A673 (cell line): ENCODE measurements around the gene SCN9A. TPM values are rescaled to one million over a fixed set of nuclear protein-coding genes. Genes with fewer than 3 reads are reported as not detected.

Experiments
- BruUV-seq: library from RNA; stranded (reverse); fragments of 400-500 nt; replicated peaks from 2 replicates; lab custom pipeline; 2021; lab: Mats Ljungman, UMichigan
- CTCF ChIA-PET: fragments of 300-600 bp; sonication (Branson Sonifier 250); formaldehyde crosslinking; loops from one replicate; lab custom pipeline; 2022; ENCODE audit warnings: antibody characterized with exemption; lab: Charles Lee
- POLR2A ChIA-PET: fragments of 300-600 bp; sonication (Branson Sonifier 250); formaldehyde crosslinking; loops from one replicate; lab custom pipeline; 2022; ENCODE audit warnings: antibody characterized with exemption; ENCODE audit not compliant: low non-redundant PET; lab: Charles Lee
- DNase-seq: peaks from one replicate; pipeline ENCODE4 v3.0.0-alpha.2; 2015; ENCODE audit warnings: low spot score
- H3K27ac ChIP-seq: fragments of 200-600 bp; sonication (generic); 2 replicates; pipeline ENCODE4 v1.5.1; 2016; ENCODE audit warnings: mixed run types, low read depth, mild to moderate bottlenecking, mixed read lengths, antibody characterized with exemption, low read length; ENCODE audit not compliant: poor library complexity, severe bottlenecking
- H3K27me3 ChIP-seq: fragments of 200-600 bp; sonication (generic); replicated peaks from 2 replicates; pipeline ENCODE4 v1.6.1; 2017; ENCODE audit warnings: mixed run types, low read depth, mild to moderate bottlenecking, mixed read lengths, antibody characterized with exemption, low read length; ENCODE audit not compliant: insufficient read depth, poor library complexity
- H3K36me3 ChIP-seq: fragments of 200-600 bp; sonication (generic); 2 replicates; pipeline ENCODE4 v1.6.1; 2016; ENCODE audit warnings: mixed run types, mild to moderate bottlenecking, mixed read lengths, antibody characterized with exemption, low read length; ENCODE audit not compliant: insufficient read depth, poor library complexity, severe bottlenecking
- H3K4me1 ChIP-seq: fragments of 200-600 bp; sonication (generic); 2 replicates; pipeline ENCODE4 v1.6.1; 2017; ENCODE audit warnings: mixed run types, mild to moderate bottlenecking, mixed read lengths, antibody characterized with exemption, low read length; ENCODE audit not compliant: insufficient read depth, poor library complexity, severe bottlenecking
- H3K4me3 ChIP-seq: fragments of 200-600 bp; sonication (generic); 2 replicates; pipeline ENCODE4 v1.5.1; 2016; ENCODE audit warnings: low read depth, mixed run types, mild to moderate bottlenecking, mixed read lengths, low read length; ENCODE audit not compliant: poor library complexity, severe bottlenecking
- H3K9me3 ChIP-seq: fragments of 200-600 bp; sonication (generic); 2 replicates; pipeline ENCODE4 v1.6.1; 2016; ENCODE audit warnings: mixed run types, low read depth, mild to moderate bottlenecking, mixed read lengths, antibody characterized with exemption, low read length; ENCODE audit not compliant: poor library complexity, severe bottlenecking
- EZH2 ChIP-seq: fragments of 200-600 bp; sonication (generic); IDR thresholded peaks from 2 replicates; pipeline ENCODE4 v1.6.1; 2017; ENCODE audit warnings: borderline replicate concordance, low read depth, mild to moderate bottlenecking, mixed read lengths, antibody characterized with exemption, low read length; ENCODE audit not compliant: poor library complexity, severe bottlenecking
- intact Hi-C: fragments of 100-400 bp; cut with micrococcal nuclease; formaldehyde crosslinking; loops from one replicate; pipeline ENCODE4 v1.10.0; 2022; ENCODE audit not compliant: unreplicated experiment
- total RNA-seq: library from RNA; stranded (reverse); gene quantifications from 2 replicates; pipeline ENCODE4 v1.2.3, GENCODE V29; 2021
- TF ChIP-seq, protein P1 (sequence below): fragments of 300-800, 200-600 bp; sonication (generic); conservative IDR thresholded peaks from 2 replicates; pipeline ENCODE4 v1.5.1; 2017; ENCODE audit warnings: low read depth, mild to moderate bottlenecking, antibody characterized with exemption, low read length, moderate library complexity, mixed read lengths

SCN9A gene
- total RNA-seq, 1 experiment from 2014 or later, result 3.5 TPM

DNA sequence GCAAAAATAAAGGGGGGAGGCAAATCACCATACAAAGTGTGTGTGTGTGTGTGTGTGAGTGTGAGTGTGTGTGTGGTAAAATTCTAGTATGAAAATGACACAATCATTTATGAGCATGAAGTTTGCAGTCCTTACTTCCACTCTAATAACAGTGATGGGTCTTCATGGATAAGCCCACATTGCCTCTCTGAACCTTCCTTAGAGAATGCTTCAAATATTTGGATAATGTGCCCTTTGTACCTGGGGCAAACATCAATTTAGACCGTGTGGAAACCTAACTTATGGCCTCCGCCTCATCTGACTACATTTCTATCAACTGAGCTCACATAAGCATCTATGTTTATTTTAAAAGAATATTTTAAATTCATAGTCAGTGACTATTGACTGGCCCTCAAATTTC lies 3.7 kb downstream of the SCN9A start:
- Histone ChIP-seq H3K9me3 (no peaks in the 10 kb centered on the region), H3K27ac (no peak overlapping the region), H3K36me3 (no peaks in the 10 kb centered on the region), H3K4me3 (no peak overlapping the region), H3K27me3 (no peaks in the 10 kb centered on the region), H3K4me1 (peaks cover 19% of the 10 kb centered on the region)
- intact Hi-C loops, result no loop called here
- no TSS peak for BruUV-seq
- ChIA-PET POLR2A (no interaction called here), CTCF (no interaction called here)
- no peak for DNase-seq
- TF ChIP-seq, protein P1, sequence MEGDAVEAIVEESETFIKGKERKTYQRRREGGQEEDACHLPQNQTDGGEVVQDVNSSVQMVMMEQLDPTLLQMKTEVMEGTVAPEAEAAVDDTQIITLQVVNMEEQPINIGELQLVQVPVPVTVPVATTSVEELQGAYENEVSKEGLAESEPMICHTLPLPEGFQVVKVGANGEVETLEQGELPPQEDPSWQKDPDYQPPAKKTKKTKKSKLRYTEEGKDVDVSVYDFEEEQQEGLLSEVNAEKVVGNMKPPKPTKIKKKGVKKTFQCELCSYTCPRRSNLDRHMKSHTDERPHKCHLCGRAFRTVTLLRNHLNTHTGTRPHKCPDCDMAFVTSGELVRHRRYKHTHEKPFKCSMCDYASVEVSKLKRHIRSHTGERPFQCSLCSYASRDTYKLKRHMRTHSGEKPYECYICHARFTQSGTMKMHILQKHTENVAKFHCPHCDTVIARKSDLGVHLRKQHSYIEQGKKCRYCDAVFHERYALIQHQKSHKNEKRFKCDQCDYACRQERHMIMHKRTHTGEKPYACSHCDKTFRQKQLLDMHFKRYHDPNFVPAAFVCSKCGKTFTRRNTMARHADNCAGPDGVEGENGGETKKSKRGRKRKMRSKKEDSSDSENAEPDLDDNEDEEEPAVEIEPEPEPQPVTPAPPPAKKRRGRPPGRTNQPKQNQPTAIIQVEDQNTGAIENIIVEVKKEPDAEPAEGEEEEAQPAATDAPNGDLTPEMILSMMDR, result no peak
- TF ChIP-seq EZH2, result no peak

DNA sequence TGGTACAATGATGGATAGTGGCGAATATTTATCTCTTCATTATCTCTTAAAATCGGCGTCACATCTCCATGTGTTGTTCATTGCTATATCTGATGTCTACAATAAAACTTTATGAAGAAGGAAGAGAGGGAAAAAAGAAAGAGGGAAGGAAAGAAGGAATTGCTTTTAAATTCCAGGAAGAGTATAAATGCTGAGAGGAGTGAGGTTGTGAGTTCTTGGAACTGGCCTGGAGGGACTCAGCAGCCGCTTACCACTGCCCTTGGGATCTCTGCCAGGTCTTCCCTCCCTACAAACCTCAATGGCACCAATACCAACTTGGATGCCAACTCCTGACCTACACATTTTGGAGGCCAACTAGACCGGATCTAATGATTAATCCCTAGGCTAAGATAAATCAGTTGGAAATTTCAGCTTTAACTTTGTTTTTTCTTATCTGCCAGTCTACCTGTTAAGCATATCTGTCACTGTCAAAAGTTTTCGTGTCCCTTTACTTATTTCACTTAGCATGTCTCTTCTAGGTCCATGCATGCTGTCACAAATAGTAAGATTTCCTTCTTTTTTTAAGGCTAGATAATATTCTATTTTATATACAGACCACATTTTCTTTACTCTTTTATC lies 9.8 kb downstream of the SCN9A start:
- H3K27ac ChIP-seq, result no peak overlapping the region
- H3K4me3 ChIP-seq, result no peak overlapping the region
- no TSS peak for BruUV-seq
- TF ChIP-seq EZH2, result no peak
- TF ChIP-seq, protein P1, result no peak
- DNase-seq, result no peak
- H3K27me3 ChIP-seq, result no peaks in the 10 kb centered on the region
- ChIA-PET POLR2A (no interaction called here), CTCF (no interaction called here)
- peaks cover 15% of the 10 kb centered on the region for H3K4me1 ChIP-seq
- H3K36me3 ChIP-seq, result no peaks in the 10 kb centered on the region
- no peaks in the 10 kb centered on the region for H3K9me3 ChIP-seq
- intact Hi-C loops, result no loop called here

DNA sequence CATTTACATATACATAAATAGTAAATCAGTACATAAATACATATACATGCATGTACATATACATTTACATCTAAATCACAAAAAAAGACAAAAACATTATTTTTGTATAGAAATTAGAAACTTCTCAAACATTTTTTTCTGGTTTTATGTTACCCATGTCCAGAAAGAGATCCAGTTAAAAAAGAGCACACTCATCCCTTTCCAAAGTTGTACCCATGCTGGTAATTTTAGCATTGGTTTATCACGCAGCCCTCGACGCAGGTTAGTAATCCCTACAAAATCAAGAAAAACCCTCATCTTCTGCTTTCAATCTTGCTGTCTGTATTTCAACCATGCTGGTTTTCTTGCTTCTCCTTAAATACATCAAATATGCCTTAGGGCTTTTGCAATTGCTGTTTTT lies 10.5 kb downstream of the SCN9A start:
- intact Hi-C loops, result no loop called here
- Histone ChIP-seq H3K4me1 (peaks cover 21% of the 10 kb centered on the region), H3K36me3 (no peaks in the 10 kb centered on the region), H3K9me3 (no peaks in the 10 kb centered on the region), H3K27ac (no peak overlapping the region), H3K4me3 (no peak overlapping the region), H3K27me3 (no peaks in the 10 kb centered on the region)
- no peak for DNase-seq
- CTCF ChIA-PET, result no interaction called here
- BruUV-seq, result no TSS peak
- TF ChIP-seq EZH2, result no peak
- TF ChIP-seq, protein P1, result no peak
- POLR2A ChIA-PET, result no interaction called here
